Inflammatory macrophage treated with lipopolysaccharide for 1 hour (primary cell): ENCODE results near the gene VSNL1.
"Not testable (repeated sequence)": the region's sequence is repeated elsewhere in the genome, so short reads cannot be mapped to it uniquely, and the experiment has no call there.

Experiments
- DNase-seq, 2 donors: peaks; one replicate each; pipeline ENCODE4 v3.0.0-alpha.2; 2020 to 2022

VSNL1 gene

GRCh38 chr2:17543131-17543660 is 2.7 kb downstream of the VSNL1 start:
- no peak for DNase-seq

- no peak for DNase-seq
Observed at GRCh38 chr2:17543848-17544247, 3.4 kb downstream of the VSNL1 start.

GRCh38 chr2:17544256-17544655 is 3.8 kb downstream of the VSNL1 start:
- DNase-seq, result no peak

GRCh38 chr2:17545680-17546613 is 5.5 kb downstream of the VSNL1 start:
- no peak for DNase-seq

- DNase-seq, result no peak
Observed at GRCh38 chr2:17547237-17547636, 6.7 kb downstream of the VSNL1 start.

- no peak for DNase-seq
Observed at GRCh38 chr2:17547737-17548136, 7.2 kb downstream of the VSNL1 start.

GRCh38 chr2:17550907-17551306 is 10.4 kb downstream of the VSNL1 start:
- DNase-seq, result no peak

- no peak for DNase-seq
Observed at GRCh38 chr2:17555150-17555549, 14.7 kb downstream of the VSNL1 start.

- DNase-seq, result no peak
Observed at GRCh38 chr2:17557596-17557995, 17.1 kb downstream of the VSNL1 start.

GRCh38 chr2:17558053-17558452 is 17.6 kb downstream of the VSNL1 start:
- no peak for DNase-seq

GRCh38 chr2:17558878-17559277 is 18.4 kb downstream of the VSNL1 start:
- DNase-seq, result no peak

GRCh38 chr2:17565726-17566125 is 25.2 kb downstream of the VSNL1 start:
- not testable (repeated sequence) for DNase-seq

GRCh38 chr2:17571681-17572080 is 31.2 kb downstream of the VSNL1 start:
- DNase-seq, result no peak

- no peak for DNase-seq
Observed at GRCh38 chr2:17573085-17573803, 32.7 kb downstream of the VSNL1 start.

GRCh38 chr2:17573804-17574175 is 33.3 kb downstream of the VSNL1 start:
- DNase-seq, result no peak

- no peak for DNase-seq
Observed at GRCh38 chr2:17574406-17575073, 34.0 kb downstream of the VSNL1 start.

GRCh38 chr2:17576802-17577201 is 36.3 kb downstream of the VSNL1 start:
- DNase-seq, result no peak

GRCh38 chr2:17578466-17578928 is 38.0 kb downstream of the VSNL1 start:
- DNase-seq, result no peak

GRCh38 chr2:17579605-17580318 is 39.3 kb downstream of the VSNL1 start:
- DNase-seq, result no peak

- no peak for DNase-seq
Observed at GRCh38 chr2:17580319-17580715, 39.8 kb downstream of the VSNL1 start.

- DNase-seq, result peak; percentile 8 to 33
Observed at GRCh38 chr2:17581831-17582230, 41.3 kb downstream of the VSNL1 start.

GRCh38 chr2:17583166-17583565 is 42.7 kb downstream of the VSNL1 start:
- DNase-seq, result no peak

- no peak for DNase-seq
Observed at GRCh38 chr2:17583646-17584045, 43.1 kb downstream of the VSNL1 start.
